HS-5 (cell line): ENCODE results near the gene ZNF69.
"Not testable (repeated sequence)": the region's sequence is repeated elsewhere in the genome, so short reads cannot be mapped to it uniquely, and the experiment has no call there.

Source experiments
- DNase-seq: peaks from one replicate; pipeline ENCODE4 v3.0.0-alpha.2; 2012; ENCODE audit warnings: low read depth

Gene ZNF69

GRCh38 chr19:11894851-11895250, 7.3 kb downstream of the ZNF69 start:
- DNase-seq: no peak

- DNase-seq: no peak
These were observed 14.6 kb downstream of the ZNF69 start for GRCh38 chr19:11902228-11902627.

- DNase-seq: no peak
These were observed 18.3 kb downstream of the ZNF69 start for GRCh38 chr19:11905928-11906327.

- DNase-seq: not testable (repeated sequence)
These were observed 24.4 kb downstream of the ZNF69 start for GRCh38 chr19:11911937-11912336.

GRCh38 chr19:11914417-11915051, 27.0 kb downstream of the ZNF69 start:
- not testable (repeated sequence) for DNase-seq

- DNase-seq: no peak
These were observed 34.4 kb downstream of the ZNF69 start for GRCh38 chr19:11921852-11922495.

GRCh38 chr19:11924886-11925650, 37.5 kb downstream of the ZNF69 start, which contains the start of gene ZNF700:
TSS of gene ZNF700 (plus strand) at chr19:11925107. CDS start at chr19:11925211, 104 bp downstream.
- DNase-seq: peak; percentile 86

GRCh38 chr19:11925651-11926187, 38.1 kb downstream of the ZNF69 start:
- not testable (repeated sequence) for DNase-seq

GRCh38 chr19:11927227-11927626, 39.6 kb downstream of the ZNF69 start:
- DNase-seq: no peak

- DNase-seq: no peak
These were observed 43.5 kb downstream of the ZNF69 start for GRCh38 chr19:11931051-11931450.

GRCh38 chr19:11931513-11931912, 43.9 kb downstream of the ZNF69 start:
- no peak for DNase-seq

GRCh38 chr19:11935829-11936228, 48.2 kb downstream of the ZNF69 start:
- not testable (repeated sequence) for DNase-seq

- not testable (repeated sequence) for DNase-seq
These were observed 50.8 kb downstream of the ZNF69 start for GRCh38 chr19:11938383-11938782.

- not testable (repeated sequence) for DNase-seq
These were observed 53.8 kb downstream of the ZNF69 start for GRCh38 chr19:11941361-11941887.

- no peak for DNase-seq
These were observed 54.6 kb downstream of the ZNF69 start for GRCh38 chr19:11942008-11942842.

GRCh38 chr19:11942843-11943108, 55.2 kb downstream of the ZNF69 start:
- no peak for DNase-seq

GRCh38 chr19:11944656-11945055, 57.1 kb downstream of the ZNF69 start:
- DNase-seq: no peak

GRCh38 chr19:11948646-11949045, 61.1 kb downstream of the ZNF69 start:
- DNase-seq: no peak

GRCh38 chr19:11949201-11949600, 61.6 kb downstream of the ZNF69 start:
- no peak for DNase-seq

GRCh38 chr19:11949614-11950080, 62.1 kb downstream of the ZNF69 start:
- DNase-seq: not testable (repeated sequence)

- no peak for DNase-seq
These were observed 62.7 kb downstream of the ZNF69 start for GRCh38 chr19:11950312-11950711.
